Neural progenitor cell (in vitro differentiated cells): ENCODE measurements around the gene OR10R2. TPM values are rescaled to one million over a fixed set of nuclear protein-coding genes. Genes with fewer than 3 reads are reported as not detected.

ENCODE experiments used
- DNase-seq: peaks from one replicate; pipeline ENCODE4 v3.0.0-alpha.2; 2016; ENCODE audit warnings: low spot score
- H2AFZ ChIP-seq: fragments of 200-600 bp; sonication (generic); replicated peaks from 2 replicates; pipeline ENCODE4 v1.6.1; 2016; ENCODE audit warnings: antibody characterized with exemption
- H3F3A ChIP-seq: fragments of 200-600 bp; sonication (generic); 2 replicates; pipeline ENCODE4 v1.6.1; 2016; ENCODE audit warnings: antibody characterized with exemption, low read depth
- H3K27ac ChIP-seq: fragments of 200-600 bp; sonication (generic); 2 replicates; pipeline ENCODE4 v1.5.1; 2016; ENCODE audit warnings: mild to moderate bottlenecking
- H3K27me3 ChIP-seq: fragments of 200-600 bp; sonication (generic); 2 replicates; pipeline ENCODE4 v1.6.1; 2016; ENCODE audit warnings: mild to moderate bottlenecking, moderate library complexity
- H3K36me3 ChIP-seq: fragments of 200-600 bp; sonication (generic); 2 replicates; pipeline ENCODE4 v1.5.1; 2016
- H3K4me1 ChIP-seq: fragments of 200-600 bp; sonication (generic); 2 replicates; pipeline ENCODE4 v1.6.1; 2016; ENCODE audit warnings: mixed run types
- H3K4me2 ChIP-seq: fragments of 200-600 bp; sonication (generic); 2 replicates; pipeline ENCODE4 v1.6.1; 2016
- H3K4me3 ChIP-seq: fragments of 200-600 bp; sonication (generic); 2 replicates; pipeline ENCODE4 v1.5.1; 2016
- H3K79me2 ChIP-seq: fragments of 200-600 bp; sonication (generic); 2 replicates; pipeline ENCODE4 v1.6.1; 2016; ENCODE audit warnings: low read depth
- H3K9ac ChIP-seq: fragments of 200-600 bp; sonication (generic); 2 replicates; pipeline ENCODE4 v1.6.1; 2016
- H3K9me3 ChIP-seq: fragments of 200-600 bp; sonication (generic); 2 replicates; pipeline ENCODE4 v1.5.1; 2016; ENCODE audit warnings: low read depth
- H4K20me1 ChIP-seq: fragments of 200-600 bp; sonication (generic); 2 replicates; pipeline ENCODE4 v1.6.1; 2016; ENCODE audit warnings: low read depth
- H3K27ac Mint-ChIP-seq: 3 replicates; pipeline ENCODE4 v1.8.0; 2021; ENCODE audit warnings: mixed read lengths
- H3K27me3 Mint-ChIP-seq: 2 replicates; pipeline ENCODE4 v1.8.0; 2022; ENCODE audit warnings: low read depth, mild to moderate bottlenecking, inconsistent platforms, moderate library complexity, mixed read lengths; ENCODE audit not compliant: insufficient read depth
- H3K36me3 Mint-ChIP-seq: 3 replicates; pipeline ENCODE4 v1.8.0; 2021; ENCODE audit warnings: mixed read lengths
- H3K4me1 Mint-ChIP-seq: 3 replicates; pipeline ENCODE4 v1.8.0; 2021; ENCODE audit warnings: mixed read lengths
- H3K4me3 Mint-ChIP-seq: 3 replicates; pipeline ENCODE4 v1.8.0; 2021; ENCODE audit warnings: mild to moderate bottlenecking, moderate library complexity, mixed read lengths
- H3K9me3 Mint-ChIP-seq: 3 replicates; pipeline ENCODE4 v1.8.0; 2020; ENCODE audit warnings: mixed read lengths
- EZH2 ChIP-seq: fragments of 200-600 bp; sonication (generic); IDR thresholded peaks from 2 replicates; pipeline ENCODE4 v1.6.1; 2017; ENCODE audit warnings: antibody characterized with exemption, mild to moderate bottlenecking, moderate library complexity
- EZH2phosphoT487 ChIP-seq: fragments of 200-600 bp; sonication (generic); IDR thresholded peaks from 2 replicates; pipeline ENCODE4 v1.6.1; 2017; ENCODE audit warnings: antibody characterized with exemption
- total RNA-seq: library from RNA; depleted of rRNA; stranded (reverse); fragments of >200 nt; gene quantifications from 2 replicates; pipeline ENCODE4 v1.2.3, GENCODE V29; 2015; ENCODE audit warnings: low replicate concordance
- TF ChIP-seq, protein P1 (sequence below): fragments of 200-600 bp; sonication (generic); IDR thresholded peaks from 2 replicates; pipeline ENCODE4 v1.5.1; 2017; ENCODE audit warnings: antibody characterized with exemption, mild to moderate bottlenecking

The OR10R2 gene
- total RNA-seq, 1 donor from 2014 or later = not detected

DNA sequence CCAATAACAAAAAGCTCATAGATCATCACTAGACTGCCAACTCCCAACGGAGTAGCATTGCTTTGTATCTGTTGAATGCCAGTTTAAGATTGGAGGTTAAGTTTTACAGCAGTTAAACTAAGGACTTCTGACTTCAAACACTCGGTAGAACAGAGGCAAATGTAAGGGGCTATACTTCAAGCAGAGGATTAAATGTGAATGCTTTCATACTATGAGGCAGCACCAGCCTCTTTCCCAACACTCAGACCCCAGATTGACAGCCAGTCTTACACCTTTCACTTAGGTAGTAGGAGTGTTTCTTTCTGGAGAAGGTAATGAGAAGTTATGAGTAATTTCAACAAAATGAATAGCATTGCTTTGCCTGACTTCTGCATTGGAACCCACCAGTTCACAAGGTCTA is 22.8 kb downstream of the OR10R2 start:
- H2AFZ ChIP-seq = peak overlapping the region; percentile 36
- no peaks in the 10 kb centered on the region for H3F3A ChIP-seq
- no peaks in the 10 kb centered on the region for H3K27me3 ChIP-seq
- no peaks in the 10 kb centered on the region for H3K4me1 ChIP-seq
- H3K27ac ChIP-seq = no peak overlapping the region
- no peaks in the 10 kb centered on the region for H3K9me3 ChIP-seq
- H3K4me3 ChIP-seq = no peak overlapping the region
- H3K4me3 Mint-ChIP-seq = no peak overlapping the region
- H3K27me3 Mint-ChIP-seq = no peaks in the 10 kb centered on the region
- H3K4me2 ChIP-seq = no peak overlapping the region
- H3K4me1 Mint-ChIP-seq = no peaks in the 10 kb centered on the region
- DNase-seq = no peak
- no peak overlapping the region for H3K9ac ChIP-seq
- no peaks in the 10 kb centered on the region for H3K9me3 Mint-ChIP-seq
- H3K79me2 ChIP-seq = no peaks in the 10 kb centered on the region
- TF ChIP-seq, protein P1, sequence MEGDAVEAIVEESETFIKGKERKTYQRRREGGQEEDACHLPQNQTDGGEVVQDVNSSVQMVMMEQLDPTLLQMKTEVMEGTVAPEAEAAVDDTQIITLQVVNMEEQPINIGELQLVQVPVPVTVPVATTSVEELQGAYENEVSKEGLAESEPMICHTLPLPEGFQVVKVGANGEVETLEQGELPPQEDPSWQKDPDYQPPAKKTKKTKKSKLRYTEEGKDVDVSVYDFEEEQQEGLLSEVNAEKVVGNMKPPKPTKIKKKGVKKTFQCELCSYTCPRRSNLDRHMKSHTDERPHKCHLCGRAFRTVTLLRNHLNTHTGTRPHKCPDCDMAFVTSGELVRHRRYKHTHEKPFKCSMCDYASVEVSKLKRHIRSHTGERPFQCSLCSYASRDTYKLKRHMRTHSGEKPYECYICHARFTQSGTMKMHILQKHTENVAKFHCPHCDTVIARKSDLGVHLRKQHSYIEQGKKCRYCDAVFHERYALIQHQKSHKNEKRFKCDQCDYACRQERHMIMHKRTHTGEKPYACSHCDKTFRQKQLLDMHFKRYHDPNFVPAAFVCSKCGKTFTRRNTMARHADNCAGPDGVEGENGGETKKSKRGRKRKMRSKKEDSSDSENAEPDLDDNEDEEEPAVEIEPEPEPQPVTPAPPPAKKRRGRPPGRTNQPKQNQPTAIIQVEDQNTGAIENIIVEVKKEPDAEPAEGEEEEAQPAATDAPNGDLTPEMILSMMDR = no peak
- TF ChIP-seq EZH2phosphoT487 = no peak
- TF ChIP-seq EZH2 = no peak
- H3K27ac Mint-ChIP-seq = no peak overlapping the region
- no peaks in the 10 kb centered on the region for H4K20me1 ChIP-seq
- H3K36me3 ChIP-seq = no peaks in the 10 kb centered on the region
- no peaks in the 10 kb centered on the region for H3K36me3 Mint-ChIP-seq

DNA sequence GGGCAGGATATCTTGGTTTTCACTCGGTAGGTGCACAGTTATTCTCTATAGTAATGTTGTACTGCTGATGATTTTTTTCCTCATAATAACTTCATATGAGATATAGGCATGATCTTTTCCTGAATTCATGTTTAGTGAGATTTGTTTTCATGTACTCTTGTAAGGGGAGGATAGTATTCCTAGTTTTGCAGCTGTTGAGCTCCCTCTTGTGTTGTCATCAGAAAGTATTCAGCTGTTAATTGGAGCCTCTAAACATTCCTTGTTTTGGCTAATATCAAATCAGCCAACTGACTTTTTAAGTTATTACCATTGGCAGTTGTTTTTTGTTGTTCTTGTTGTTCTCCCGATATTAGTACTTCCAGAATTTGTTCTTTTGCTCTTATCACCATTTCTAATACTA is 24.4 kb downstream of the OR10R2 start:
- H3F3A ChIP-seq = no peaks in the 10 kb centered on the region
- no peaks in the 10 kb centered on the region for H3K9me3 ChIP-seq
- TF ChIP-seq, protein P1 = peak; percentile 64
- TF ChIP-seq EZH2 = no peak
- Mint-ChIP-seq H3K27me3 (no peaks in the 10 kb centered on the region), H3K4me3 (no peak overlapping the region), H3K36me3 (no peaks in the 10 kb centered on the region), H3K27ac (no peak overlapping the region), H3K9me3 (no peaks in the 10 kb centered on the region), H3K4me1 (no peaks in the 10 kb centered on the region)
- DNase-seq = peak; percentile 51
- no peaks in the 10 kb centered on the region for H4K20me1 ChIP-seq
- H3K27ac ChIP-seq = no peak overlapping the region
- H3K4me2 ChIP-seq = no peak overlapping the region
- H3K27me3 ChIP-seq = no peaks in the 10 kb centered on the region
- no peak overlapping the region for H2AFZ ChIP-seq
- H3K4me1 ChIP-seq = no peaks in the 10 kb centered on the region
- H3K36me3 ChIP-seq = no peaks in the 10 kb centered on the region
- no peaks in the 10 kb centered on the region for H3K79me2 ChIP-seq
- no peak overlapping the region for H3K4me3 ChIP-seq
- no peak overlapping the region for H3K9ac ChIP-seq

DNA sequence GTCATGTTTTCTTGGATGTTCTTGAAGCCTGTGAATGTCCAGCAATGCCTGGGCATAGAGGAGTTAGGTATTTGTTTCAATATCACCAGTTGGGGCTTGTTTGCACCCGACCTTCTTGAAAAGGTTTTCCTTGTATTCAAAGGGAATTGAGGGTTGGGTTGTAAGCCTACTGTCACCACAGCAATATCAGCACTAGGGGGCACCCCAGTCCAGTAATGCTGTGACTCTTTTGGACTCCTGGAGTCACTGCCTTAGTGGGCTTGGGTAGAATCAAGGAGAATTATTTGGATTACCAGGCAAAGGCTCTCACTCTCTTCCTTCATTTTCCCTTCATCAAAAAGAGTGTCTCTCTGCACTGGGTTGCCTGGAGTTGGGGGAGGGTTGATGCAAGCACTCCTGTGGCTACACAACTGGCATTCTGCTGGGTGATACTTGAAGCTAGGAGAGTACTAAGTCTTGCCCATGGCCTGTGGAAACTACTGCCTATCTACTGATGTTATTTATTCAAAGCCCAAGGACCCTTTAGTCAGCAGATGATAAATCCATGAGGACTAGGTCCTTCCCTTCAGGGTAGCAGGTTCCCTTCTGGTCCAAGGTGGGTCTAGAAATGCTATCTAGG is 34.5 kb downstream of the OR10R2 start:
- Histone ChIP-seq H3K4me2 (no peak overlapping the region), H3K9me3 (no peaks in the 10 kb centered on the region), H2AFZ (no peak overlapping the region), H3K9ac (no peak overlapping the region), H3K36me3 (no peaks in the 10 kb centered on the region), H3K27me3 (no peaks in the 10 kb centered on the region), H3K4me1 (peaks cover 11% of the 10 kb centered on the region), H3K27ac (no peak overlapping the region), H3K4me3 (no peak overlapping the region), H3F3A (no peaks in the 10 kb centered on the region), H3K79me2 (no peaks in the 10 kb centered on the region), H4K20me1 (no peaks in the 10 kb centered on the region)
- peak; percentile 77 for DNase-seq
- no peaks in the 10 kb centered on the region for H3K36me3 Mint-ChIP-seq
- no peaks in the 10 kb centered on the region for H3K9me3 Mint-ChIP-seq
- H3K4me1 Mint-ChIP-seq = no peaks in the 10 kb centered on the region
- no peaks in the 10 kb centered on the region for H3K27me3 Mint-ChIP-seq
- no peak overlapping the region for H3K27ac Mint-ChIP-seq
- TF ChIP-seq EZH2phosphoT487 = no peak
- TF ChIP-seq, protein P1 = peak; percentile 77
- H3K4me3 Mint-ChIP-seq = no peak overlapping the region
